NCI-H2107 treated with DMSO at 0.1 percent for 48 hours (cell line): ENCODE measurements around the gene ZNF672.
A peak's percentile ranks its signal among the peaks of the same experiment; 100 is the strongest.
"Not testable (repeated sequence)": the region's sequence is repeated elsewhere in the genome, so short reads cannot be mapped to it uniquely, and the experiment has no call there.

Experiments used
- DNase-seq: peaks from one replicate; lab custom pipeline; 2025; ENCODE audit not compliant: unreplicated experiment; lab: John Stamatoyannopoulos, UW

Gene ZNF672

DNA sequence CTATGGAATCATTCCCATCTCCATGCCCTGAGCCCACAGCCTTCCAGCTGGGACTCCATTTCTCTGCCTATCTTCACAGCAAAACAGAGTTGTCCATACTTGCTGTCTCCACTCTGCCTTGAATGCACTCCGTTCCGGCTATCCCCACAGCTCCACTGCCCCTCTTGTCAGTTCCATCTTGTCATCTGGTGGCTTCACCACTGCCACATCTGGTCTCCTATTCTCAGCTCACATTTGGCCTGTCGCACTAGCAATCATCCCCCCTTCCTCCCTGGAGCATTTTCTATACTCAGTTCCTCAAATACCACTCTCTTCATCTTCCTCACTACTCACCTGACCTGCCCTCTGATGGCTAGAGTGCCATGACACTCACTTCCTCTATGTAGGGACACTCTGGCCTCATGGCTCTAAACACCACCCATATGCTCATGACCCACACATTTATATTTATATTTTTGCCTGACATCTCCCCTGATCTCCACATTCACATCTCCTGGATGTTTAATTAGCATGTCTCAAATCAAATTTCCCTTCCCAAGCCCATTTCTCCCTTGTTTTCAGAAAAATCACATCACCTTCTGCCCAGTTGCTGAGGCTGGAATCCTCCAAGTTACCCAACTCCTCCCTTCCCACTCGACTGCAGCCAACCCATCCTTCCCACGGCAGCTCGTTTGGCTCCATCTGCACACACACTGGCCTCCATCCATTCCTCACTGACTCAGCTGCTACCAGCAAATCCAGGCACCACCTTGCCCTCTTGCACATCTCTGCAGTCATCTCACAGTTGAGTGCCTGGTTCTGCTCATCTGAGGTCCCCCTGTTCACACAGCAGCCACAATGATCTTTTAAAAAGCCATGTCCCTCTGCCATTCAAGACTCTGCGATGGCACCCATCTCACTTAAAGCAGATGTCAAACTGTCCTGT lies 14.7 kb downstream of the ZNF672 start:
- DNase-seq: no peak

GRCh38 chr1:248853663-248854375 lies 15.8 kb downstream of the ZNF672 start:
- DNase-seq: no peak

DNA sequence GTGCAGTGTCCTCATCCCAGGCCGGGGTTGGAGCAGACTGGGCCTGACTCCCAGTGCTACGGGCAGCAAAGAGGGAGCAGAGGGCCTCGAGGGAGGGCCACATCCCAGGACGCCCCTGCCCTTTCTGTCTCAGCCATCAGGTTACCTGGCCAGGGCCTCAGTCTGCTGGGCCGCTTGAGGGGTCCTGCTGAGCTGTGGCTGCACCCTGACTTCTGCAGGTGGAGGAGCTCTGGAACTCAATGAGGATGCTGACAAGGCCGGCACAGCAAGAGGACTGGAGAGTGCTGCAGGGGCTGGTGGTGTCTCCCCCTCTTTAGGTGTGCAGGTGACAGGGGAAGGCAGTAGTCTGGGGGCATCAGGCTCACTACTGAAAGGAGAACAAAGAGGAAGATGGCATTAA lies 17.6 kb downstream of the ZNF672 start:
- no peak for DNase-seq

DNA sequence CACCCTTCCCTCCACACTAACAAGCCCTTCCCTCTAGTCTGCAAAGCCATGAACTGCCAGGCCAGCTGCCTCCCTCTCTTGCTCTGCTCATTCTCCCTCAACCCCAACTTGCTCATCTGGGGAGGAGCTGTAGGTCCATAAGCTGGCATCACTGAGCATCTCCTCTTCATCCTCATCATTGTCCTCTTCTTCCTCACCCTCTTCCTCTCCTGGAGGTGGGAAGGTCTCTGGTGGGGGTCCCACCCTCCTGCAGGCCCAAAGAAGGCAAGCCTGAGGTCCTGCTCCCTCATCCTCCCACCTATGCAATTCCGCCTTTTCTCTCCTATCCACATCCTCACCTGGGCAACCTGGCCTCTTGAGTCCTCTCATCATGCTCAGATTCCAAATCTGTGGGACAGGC lies 18.2 kb downstream of the ZNF672 start:
- no peak for DNase-seq

- no peak for DNase-seq
These were observed 19.2 kb downstream of the ZNF672 start for GRCh38 chr1:248857201-248857600.

DNA sequence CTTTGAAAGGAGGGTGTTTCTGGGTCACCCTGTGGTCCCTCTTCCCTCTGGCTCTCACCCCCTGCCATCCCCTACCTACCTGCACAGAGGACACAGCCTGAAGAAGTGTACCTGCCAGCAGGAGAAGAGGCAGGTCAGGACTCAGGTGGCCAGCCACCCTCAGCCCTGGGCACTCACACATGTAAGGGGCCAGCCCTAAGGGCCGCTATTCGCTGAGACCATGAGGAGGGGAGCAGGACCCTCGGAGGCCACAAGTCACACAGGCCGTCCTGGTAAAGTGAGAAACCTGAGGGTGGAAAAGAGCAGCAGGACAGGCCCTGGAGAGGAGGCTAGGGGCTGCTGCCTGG lies 19.7 kb downstream of the ZNF672 start:
- DNase-seq: no peak

DNA sequence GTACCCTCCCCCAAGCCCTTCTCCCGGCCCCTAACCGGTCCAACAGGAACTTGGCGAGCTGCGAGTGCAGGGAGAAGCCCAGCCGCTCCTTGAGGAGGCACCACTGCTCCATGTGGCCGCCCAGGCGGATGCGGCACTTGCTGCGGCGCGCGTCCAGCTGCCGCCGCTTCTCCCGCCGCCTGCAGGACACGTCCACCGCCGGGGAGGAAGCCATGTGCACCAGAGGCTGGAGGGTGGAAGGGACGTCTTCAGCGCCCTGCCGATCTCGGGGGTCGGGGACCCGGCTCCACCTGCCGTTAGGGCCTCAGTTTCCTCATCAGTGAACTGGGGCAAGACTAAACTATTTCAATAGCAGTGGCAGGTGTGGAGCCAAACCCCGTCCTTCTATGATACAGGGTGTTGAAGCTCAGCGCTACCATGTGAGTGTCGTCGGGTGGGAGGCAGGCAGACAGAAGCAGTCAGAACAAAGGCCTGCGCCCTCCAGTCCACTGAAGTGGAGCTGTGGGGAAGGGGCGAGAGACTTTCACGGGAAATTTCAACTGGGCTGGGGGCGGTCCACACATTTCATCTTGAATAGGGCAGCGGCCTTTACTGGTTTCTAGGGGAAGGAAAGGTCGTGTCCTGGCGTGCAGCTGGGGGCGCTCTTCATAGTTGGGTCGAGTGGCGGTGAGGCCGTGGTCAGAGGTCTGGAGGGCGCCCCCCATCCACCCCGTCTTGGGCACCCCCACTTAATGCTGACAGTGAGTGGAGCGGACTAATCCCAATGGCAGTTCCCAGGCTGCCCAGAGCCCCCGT lies 20.3 kb downstream of the ZNF672 start:
- DNase-seq: peak; percentile 68

GRCh38 chr1:248858891-248859889 lies 21.2 kb downstream of the ZNF672 start, which contains the start of gene ZNF692:
Gene ZNF692 (minus strand): TSS chr1:248859085. CDS start chr1:248858309, 776 bp downstream.
- peak; percentile 87 for DNase-seq

DNA sequence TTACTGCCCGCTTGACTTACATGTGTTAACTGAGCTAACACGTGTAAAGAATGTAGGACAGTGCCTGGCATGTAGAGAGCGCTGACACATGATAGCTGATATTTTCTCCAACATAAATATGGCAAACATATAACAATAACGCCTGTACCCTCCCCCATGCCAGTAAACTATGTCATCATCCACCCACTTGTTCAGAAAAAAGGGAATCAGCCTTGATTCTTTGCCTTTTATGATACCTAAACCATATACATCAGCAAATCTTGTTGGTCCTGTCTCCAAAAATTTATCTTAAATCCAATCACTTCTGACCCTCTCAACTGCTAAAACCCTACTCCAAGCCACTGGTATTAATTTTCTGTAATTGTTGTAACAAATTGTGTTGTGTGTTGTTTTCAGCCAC lies 22.0 kb downstream of the ZNF672 start:
- DNase-seq: no peak

DNA sequence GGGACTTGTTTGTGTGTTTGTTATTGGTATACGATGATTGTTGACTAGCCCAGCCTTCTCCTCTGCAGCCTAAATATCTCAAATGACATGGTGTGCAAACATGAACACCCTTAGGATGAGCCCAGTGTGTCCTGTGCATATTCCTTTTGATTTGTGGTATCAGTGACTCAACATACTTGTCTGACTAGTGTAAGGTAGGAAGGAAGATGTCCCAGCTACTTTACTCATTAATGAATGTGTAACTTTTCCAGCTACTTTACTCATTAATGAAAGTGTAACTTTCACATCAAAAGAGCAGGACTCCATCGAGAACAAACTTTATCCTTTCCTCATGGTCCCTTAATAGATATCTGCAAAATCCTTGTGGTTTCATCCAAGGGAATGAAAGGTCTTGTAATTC lies 23.6 kb downstream of the ZNF672 start:
- DNase-seq: no peak

GRCh38 chr1:248862695-248862997 lies 24.6 kb downstream of the ZNF672 start:
- no peak for DNase-seq

DNA sequence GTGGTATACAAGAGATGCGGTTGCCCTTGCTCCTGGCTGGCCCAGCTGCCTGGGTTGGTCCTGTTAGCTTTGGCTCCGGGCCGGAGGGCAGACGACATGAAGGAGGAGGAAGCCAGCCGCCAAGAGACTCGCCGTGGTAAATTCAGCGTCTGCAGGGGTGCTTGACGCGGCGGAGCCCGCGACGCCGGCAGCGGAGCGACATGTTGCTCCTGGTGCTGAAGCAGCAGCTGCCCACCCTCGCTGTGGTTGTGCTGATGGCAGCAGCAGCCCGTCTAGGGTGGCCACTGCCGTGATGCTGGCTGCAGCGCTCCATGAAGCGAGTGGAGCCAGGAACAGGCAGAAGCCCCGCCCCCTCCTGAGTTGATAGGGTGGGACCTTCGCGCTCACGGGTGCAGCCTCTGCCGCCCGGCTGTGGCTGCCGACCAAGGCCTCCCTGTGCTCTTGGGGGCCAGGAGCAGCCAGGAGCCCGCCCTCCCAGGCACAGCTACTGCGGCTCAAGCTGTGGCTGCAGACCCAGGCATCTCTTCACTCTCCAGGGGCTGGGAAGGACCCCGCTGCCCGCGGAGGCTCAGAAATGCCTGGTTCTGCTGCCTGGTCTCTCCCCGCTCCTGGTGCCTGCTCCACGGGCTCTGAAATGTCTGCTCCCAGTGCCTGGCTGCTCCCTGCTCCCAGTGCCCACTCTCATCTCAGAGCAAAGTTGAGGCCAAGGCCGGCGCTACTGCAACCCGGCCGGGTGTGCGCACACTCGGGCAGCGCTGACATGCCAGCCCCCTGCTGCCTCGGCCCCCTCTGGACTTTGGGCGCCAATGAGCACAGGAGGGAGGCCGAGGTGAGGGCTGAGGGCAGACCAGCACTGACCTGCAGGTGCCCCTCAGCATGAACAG lies 25.2 kb downstream of the ZNF672 start:
- DNase-seq: peak; percentile 54

GRCh38 chr1:248871837-248872401 lies 33.9 kb downstream of the ZNF672 start:
- DNase-seq: no peak

GRCh38 chr1:248872752-248873408 lies 34.9 kb downstream of the ZNF672 start:
- DNase-seq: peak; percentile 32

- DNase-seq: peak; percentile 92
These were observed 35.5 kb downstream of the ZNF672 start for GRCh38 chr1:248873409-248873992.

GRCh38 chr1:248873993-248874533 lies 36.0 kb downstream of the ZNF672 start:
- DNase-seq: peak; percentile 95

- no peak for DNase-seq
These were observed 43.2 kb downstream of the ZNF672 start for GRCh38 chr1:248881261-248881660.

DNA sequence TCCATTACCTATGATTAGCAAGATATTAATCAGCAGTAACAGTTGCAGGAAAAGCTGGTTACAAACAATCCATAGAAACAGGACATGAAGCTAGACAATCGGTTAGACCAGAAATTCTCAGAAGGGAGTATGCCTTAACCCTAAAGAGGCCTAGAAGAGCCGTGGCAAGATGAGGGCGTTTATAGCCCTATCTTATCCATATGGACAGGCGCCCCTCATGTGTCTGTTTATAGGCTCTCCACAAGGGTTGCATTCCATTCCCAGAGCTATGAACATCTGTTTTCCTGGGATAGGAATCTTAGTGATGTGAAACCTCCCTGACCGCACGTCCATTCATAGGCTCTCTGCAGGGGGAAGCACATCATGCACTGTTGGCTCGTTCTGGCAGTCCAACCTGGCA lies 44.4 kb downstream of the ZNF672 start:
- not testable (repeated sequence) for DNase-seq
